K562 (cell line): Measurements from ENCODE around the gene SRP72. TPM values are rescaled to one million over a fixed set of nuclear protein-coding genes. Genes with fewer than 3 reads are reported as not detected.
A peak's percentile ranks its signal among the peaks of the same experiment; 100 is the strongest.

ENCODE experiments used
- ARID2 ChIP-seq: fragments of 450-650 bp; IDR thresholded peaks from 2 replicates; pipeline ENCODE4 v1.6.1; 2017; ENCODE audit warnings: antibody characterized with exemption, mild to moderate bottlenecking
- HDAC6 ChIP-seq: IDR thresholded peaks from 2 replicates; pipeline ENCODE4 v1.6.1; 2012; ENCODE audit warnings: low read depth, mild to moderate bottlenecking, control low read depth, inconsistent platforms, low read length, moderate library complexity
- MTA1 ChIP-seq: fragments of 450-650 bp; IDR thresholded peaks from 2 replicates; pipeline ENCODE4 v1.6.1; 2017; ENCODE audit warnings: borderline replicate concordance
- OTX1 ChIP-seq: fragments of 450-650 bp; formaldehyde crosslinking; IDR thresholded peaks from 2 replicates; pipeline ENCODE4 v1.4.0; 2022; ENCODE audit warnings: mild to moderate bottlenecking
- PRPF4 ChIP-seq: fragments of 200-400 bp; formaldehyde crosslinking; IDR thresholded peaks from one replicate; pipeline ENCODE4 v1.6.1; 2017; ENCODE audit warnings: low read length, low read depth, mild to moderate bottlenecking; ENCODE audit not compliant: insufficient read depth, poor library complexity, severe bottlenecking
- SMARCB1 ChIP-seq: IDR thresholded peaks from 2 replicates; pipeline ENCODE4 v1.6.1; 2011; ENCODE audit warnings: improper control_type of control experiment, low read depth; ENCODE audit not compliant: insufficient read length
- TCFL5 ChIP-seq: fragments of 250-450 bp; sonication (Bioruptor Pico); conservative IDR thresholded peaks from 2 replicates; pipeline ENCODE4 v1.6.1; 2021; ENCODE audit warnings: mild to moderate bottlenecking, moderate library complexity, matching md5 sums
- TRIM28 ChIP-seq: fragments of 450-650 bp; IDR thresholded peaks from 2 replicates; pipeline ENCODE4 v1.6.1; 2017
- ZC3H11A ChIP-seq: IDR thresholded peaks from 2 replicates; pipeline ENCODE4 v1.6.1; 2012; ENCODE audit warnings: low read depth, low read length, improper control_type of control experiment
- ZNF133 ChIP-seq: fragments of 250-450 bp; sonication (Bioruptor Pico); IDR thresholded peaks from 2 replicates; pipeline ENCODE4 v1.4.0; 2020; ENCODE audit warnings: mild to moderate bottlenecking
- ZNF76 ChIP-seq: fragments of 250-450 bp; sonication (Bioruptor Pico); IDR thresholded peaks from 2 replicates; pipeline ENCODE4 v1.4.0; 2020; ENCODE audit warnings: mild to moderate bottlenecking, moderate library complexity, borderline replicate concordance
- polyA plus RNA-seq, 8 experiments: library from polyadenylated mRNA; depleted of rRNA in 4 of 8; stranded (reverse) in 5 of 8; unstranded in 3 of 8; fragments of >200 nt; fragmentation: Nextera tagmentation in 2 of 8; fragmentation: Illumina TruSeq in 1 of 8; extraction: Ambion mirVana in 2 of 8; extraction: Trizol in 1 of 8; gene quantifications; 2 replicates each; pipeline versions ENCODE4 v1.2.1 to v1.2.3, GENCODE V29; 2011 to 2014; ENCODE audit warnings: inconsistent platforms in 1 of 8, missing spikeins in 1 of 8
- total RNA-seq, 7 experiments: library from RNA; depleted of rRNA in 6 of 7; stranded (reverse); fragments of >200 nt in 6 of 7; fragmentation: Illumina TruSeq in 2 of 7; extraction: Trizol in 2 of 7; gene quantifications; 2 replicates each; pipeline versions ENCODE4 v1.2.1 to v1.2.3, GENCODE V29; 2011 to 2021; ENCODE audit warnings: low replicate concordance in 1 of 7
- TF ChIP-seq, protein P1 (sequence below), 2 experiments: fragments of 450-650 bp in 1 of 2; sonication (generic) in 1 of 2; formaldehyde crosslinking in 1 of 2; IDR thresholded peaks; 2 replicates each; pipeline versions ENCODE4 v1.7.1 to v1.9.0; 2016 to 2022; ENCODE audit warnings: inconsistent platforms in 1 of 2, mild to moderate bottlenecking in 1 of 2, missing genetic modification reagents in 1 of 2
- TF ChIP-seq, protein P2 (sequence below): fragments of 450-650 bp; IDR thresholded peaks from 2 replicates; pipeline ENCODE4 v1.6.1; 2016; ENCODE audit warnings: antibody characterized with exemption
- TF ChIP-seq, protein P3 (sequence below): sonication (generic); formaldehyde crosslinking; IDR thresholded peaks from 2 replicates; pipeline ENCODE4 v1.8.0; 2023; ENCODE audit warnings: mild to moderate bottlenecking, missing genetic modification reagents

SRP72 gene
- total and polyA plus RNA-seq, 9 of the 15 experiments (the other 6 are each of a cell fraction or from before 2014, with no cell fraction given) = 124 to 341 (median 202) TPM

DNA sequence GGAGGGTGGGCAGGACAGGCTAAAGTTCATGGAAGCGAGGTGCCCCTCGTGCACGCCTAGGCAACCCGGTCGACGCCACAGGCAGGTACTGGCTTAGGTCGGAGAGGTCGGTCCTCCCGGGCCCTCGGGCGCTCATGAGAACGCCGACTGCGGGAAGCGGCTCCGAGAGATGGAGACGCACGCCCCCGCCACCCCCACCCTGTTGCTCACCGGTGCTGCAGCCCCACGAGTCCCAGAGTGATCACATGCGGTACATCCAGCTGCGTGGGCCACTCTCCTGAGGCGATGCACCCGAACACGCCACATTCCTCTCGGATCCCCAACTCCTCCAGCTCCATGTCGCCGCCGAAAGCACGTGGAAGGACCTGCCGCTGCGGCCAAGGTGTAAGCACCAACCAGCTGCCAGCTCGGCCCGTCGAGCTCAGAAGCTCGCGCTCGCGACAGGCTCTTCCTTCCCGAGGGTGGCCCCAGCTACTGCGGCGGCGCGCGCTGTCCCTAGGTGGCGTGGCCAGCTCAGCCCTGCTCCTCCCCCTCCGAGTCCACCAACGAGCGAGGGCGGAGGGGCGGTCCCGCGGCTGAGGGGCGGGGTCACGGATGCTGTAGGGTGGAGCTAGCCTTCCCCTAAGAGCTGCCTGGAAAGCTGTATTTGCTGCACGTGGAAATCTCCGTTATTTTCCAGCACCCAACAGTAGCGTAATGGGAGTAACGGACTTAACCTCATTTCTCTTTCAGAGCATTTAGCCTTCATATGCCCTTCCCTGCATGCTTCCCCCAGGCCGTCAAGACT is 32.1 kb upstream of the SRP72 start, which contains the start of gene PPAT (continued):
- TF ChIP-seq, protein P1, sequence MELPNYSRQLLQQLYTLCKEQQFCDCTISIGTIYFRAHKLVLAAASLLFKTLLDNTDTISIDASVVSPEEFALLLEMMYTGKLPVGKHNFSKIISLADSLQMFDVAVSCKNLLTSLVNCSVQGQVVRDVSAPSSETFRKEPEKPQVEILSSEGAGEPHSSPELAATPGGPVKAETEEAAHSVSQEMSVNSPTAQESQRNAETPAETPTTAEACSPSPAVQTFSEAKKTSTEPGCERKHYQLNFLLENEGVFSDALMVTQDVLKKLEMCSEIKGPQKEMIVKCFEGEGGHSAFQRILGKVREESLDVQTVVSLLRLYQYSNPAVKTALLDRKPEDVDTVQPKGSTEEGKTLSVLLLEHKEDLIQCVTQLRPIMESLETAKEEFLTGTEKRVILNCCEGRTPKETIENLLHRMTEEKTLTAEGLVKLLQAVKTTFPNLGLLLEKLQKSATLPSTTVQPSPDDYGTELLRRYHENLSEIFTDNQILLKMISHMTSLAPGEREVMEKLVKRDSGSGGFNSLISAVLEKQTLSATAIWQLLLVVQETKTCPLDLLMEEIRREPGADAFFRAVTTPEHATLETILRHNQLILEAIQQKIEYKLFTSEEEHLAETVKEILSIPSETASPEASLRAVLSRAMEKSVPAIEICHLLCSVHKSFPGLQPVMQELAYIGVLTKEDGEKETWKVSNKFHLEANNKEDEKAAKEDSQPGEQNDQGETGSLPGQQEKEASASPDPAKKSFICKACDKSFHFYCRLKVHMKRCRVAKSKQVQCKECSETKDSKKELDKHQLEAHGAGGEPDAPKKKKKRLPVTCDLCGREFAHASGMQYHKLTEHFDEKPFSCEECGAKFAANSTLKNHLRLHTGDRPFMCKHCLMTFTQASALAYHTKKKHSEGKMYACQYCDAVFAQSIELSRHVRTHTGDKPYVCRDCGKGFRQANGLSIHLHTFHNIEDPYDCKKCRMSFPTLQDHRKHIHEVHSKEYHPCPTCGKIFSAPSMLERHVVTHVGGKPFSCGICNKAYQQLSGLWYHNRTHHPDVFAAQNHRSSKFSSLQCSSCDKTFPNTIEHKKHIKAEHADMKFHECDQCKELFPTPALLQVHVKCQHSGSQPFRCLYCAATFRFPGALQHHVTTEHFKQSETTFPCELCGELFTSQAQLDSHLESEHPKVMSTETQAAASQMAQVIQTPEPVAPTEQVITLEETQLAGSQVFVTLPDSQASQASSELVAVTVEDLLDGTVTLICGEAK (IDR thresholded peaks at IDR 0.05) = 0 out of 2 replicates have a peak, but pooled peaks have one; percentile 41
- TF ChIP-seq, protein P1 (CRISPR knock-in tag; IDR thresholded peaks at IDR 0.05) = no peak
- TF ChIP-seq PRPF4 (peak; percentile 69), ARID2 (no peak), TRIM28 (no peak), TCFL5 (CRISPR knock-in tag) (no peak), SMARCB1 (no peak), ZC3H11A (no peak), ZNF76 (CRISPR knock-in tag) (no peak), OTX1 (CRISPR knock-in tag) (no peak), HDAC6 (no peak), ZNF133 (CRISPR knock-in tag) (no peak), MTA1 (no peak; the same call in 1 of the 2 replicates)
- TF ChIP-seq, protein P2, sequence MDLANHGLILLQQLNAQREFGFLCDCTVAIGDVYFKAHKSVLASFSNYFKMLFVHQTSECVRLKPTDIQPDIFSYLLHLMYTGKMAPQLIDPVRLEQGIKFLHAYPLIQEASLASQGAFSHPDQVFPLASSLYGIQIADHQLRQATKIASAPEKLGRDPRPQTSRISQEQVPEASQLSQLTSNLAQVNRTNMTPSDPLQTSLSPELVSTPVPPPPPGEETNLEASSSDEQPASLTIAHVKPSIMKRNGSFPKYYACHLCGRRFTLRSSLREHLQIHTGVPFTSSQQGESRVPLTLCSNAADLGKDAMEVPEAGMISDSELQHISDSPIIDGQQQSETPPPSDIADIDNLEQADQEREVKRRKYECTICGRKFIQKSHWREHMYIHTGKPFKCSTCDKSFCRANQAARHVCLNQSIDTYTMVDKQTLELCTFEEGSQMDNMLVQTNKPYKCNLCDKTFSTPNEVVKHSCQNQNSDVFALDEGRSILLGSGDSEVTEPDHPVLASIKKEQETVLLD = peak; percentile 59; the same call in 1 of the 2 replicates
- TF ChIP-seq, protein P3, sequence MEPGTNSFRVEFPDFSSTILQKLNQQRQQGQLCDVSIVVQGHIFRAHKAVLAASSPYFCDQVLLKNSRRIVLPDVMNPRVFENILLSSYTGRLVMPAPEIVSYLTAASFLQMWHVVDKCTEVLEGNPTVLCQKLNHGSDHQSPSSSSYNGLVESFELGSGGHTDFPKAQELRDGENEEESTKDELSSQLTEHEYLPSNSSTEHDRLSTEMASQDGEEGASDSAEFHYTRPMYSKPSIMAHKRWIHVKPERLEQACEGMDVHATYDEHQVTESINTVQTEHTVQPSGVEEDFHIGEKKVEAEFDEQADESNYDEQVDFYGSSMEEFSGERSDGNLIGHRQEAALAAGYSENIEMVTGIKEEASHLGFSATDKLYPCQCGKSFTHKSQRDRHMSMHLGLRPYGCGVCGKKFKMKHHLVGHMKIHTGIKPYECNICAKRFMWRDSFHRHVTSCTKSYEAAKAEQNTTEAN (CRISPR knock-in tag) = 0 out of 2 replicates have a peak, but pooled peaks have one; percentile 54
